Astrocyte (in vitro differentiated cells and primary cell): ENCODE results near the gene INTS6L. TPM values are rescaled to one million over a fixed set of nuclear protein-coding genes. Genes with fewer than 3 reads are reported as not detected.

Experiments
- DNase-seq: peaks from one replicate; pipeline ENCODE4 v3.0.0-alpha.2; 2010; ENCODE audit warnings: low read depth
- FAIRE-seq: peaks from 2 replicates; lab custom pipeline; 2011; peaks lifted over from hg19 to GRCh38; lab: Jason Lieb, UNC
- H2AFZ ChIP-seq: 2 replicates; pipeline ENCODE4 v1.6.0; 2012; ENCODE audit warnings: low read depth, low read length, inconsistent platforms
- H3K27ac ChIP-seq: 2 replicates; pipeline ENCODE4 v1.5.1; 2011; ENCODE audit warnings: low read depth, low read length, inconsistent platforms
- H3K27me3 ChIP-seq: 2 replicates; pipeline ENCODE4 v1.6.0; 2011; ENCODE audit warnings: low read length, inconsistent platforms; ENCODE audit not compliant: insufficient read depth
- H3K36me3 ChIP-seq: 2 replicates; pipeline ENCODE4 v1.5.1; 2011; ENCODE audit warnings: low read length, inconsistent platforms; ENCODE audit not compliant: insufficient read depth
- H3K4me1 ChIP-seq: 2 replicates; pipeline ENCODE4 v1.5.1; 2011; ENCODE audit warnings: low read length, inconsistent platforms; ENCODE audit not compliant: insufficient read depth
- H3K4me2 ChIP-seq: 2 replicates; pipeline ENCODE4 v1.6.0; 2012; ENCODE audit warnings: low read length, inconsistent platforms
- H3K4me3 ChIP-seq: 2 replicates; pipeline ENCODE4 v1.5.1; 2011; ENCODE audit warnings: low read depth, mild to moderate bottlenecking, low read length, inconsistent platforms; ENCODE audit not compliant: insufficient read depth
- H3K79me2 ChIP-seq: 2 replicates; pipeline ENCODE4 v1.6.0; 2012; ENCODE audit warnings: mild to moderate bottlenecking, low read length, inconsistent platforms; ENCODE audit not compliant: insufficient read depth
- H3K9ac ChIP-seq: 2 replicates; pipeline ENCODE4 v1.6.0; 2012; ENCODE audit warnings: mild to moderate bottlenecking, low read length, inconsistent platforms
- H3K9me3 ChIP-seq: 2 replicates; pipeline ENCODE4 v1.5.1; 2012; ENCODE audit warnings: low read depth, mild to moderate bottlenecking, low read length, inconsistent platforms; ENCODE audit not compliant: insufficient read depth
- H4K20me1 ChIP-seq: 2 replicates; pipeline ENCODE4 v1.6.0; 2012; ENCODE audit warnings: low read length, inconsistent platforms; ENCODE audit not compliant: insufficient read depth
- H3K27ac Mint-ChIP-seq: one replicate; pipeline ENCODE4 v1.8.0; 2021; ENCODE audit warnings: mild to moderate bottlenecking, mixed read lengths; ENCODE audit not compliant: unreplicated experiment
- H3K27me3 Mint-ChIP-seq: one replicate; pipeline ENCODE4 v1.8.0; 2021; ENCODE audit warnings: low read depth, mixed read lengths; ENCODE audit not compliant: unreplicated experiment
- H3K36me3 Mint-ChIP-seq: one replicate; pipeline ENCODE4 v1.8.0; 2021; ENCODE audit warnings: low read depth, mixed read lengths; ENCODE audit not compliant: unreplicated experiment
- H3K4me1 Mint-ChIP-seq: one replicate; pipeline ENCODE4 v1.8.0; 2021; ENCODE audit warnings: low read depth, mixed read lengths; ENCODE audit not compliant: unreplicated experiment
- H3K4me3 Mint-ChIP-seq: one replicate; pipeline ENCODE4 v1.8.0; 2021; ENCODE audit warnings: mild to moderate bottlenecking, moderate library complexity, mixed read lengths; ENCODE audit not compliant: unreplicated experiment
- H3K9me3 Mint-ChIP-seq: one replicate; pipeline ENCODE4 v1.8.0; 2021; ENCODE audit warnings: mild to moderate bottlenecking, mixed read lengths; ENCODE audit not compliant: unreplicated experiment
- EZH2 ChIP-seq: IDR thresholded peaks from 2 replicates; pipeline ENCODE4 v1.6.1; 2012; ENCODE audit warnings: mild to moderate bottlenecking, low read length, inconsistent platforms; ENCODE audit not compliant: insufficient read depth
- total RNA-seq: library from RNA; stranded (reverse); gene quantifications from 2 replicates; pipeline ENCODE4 v1.2.1, GENCODE V29; 2021
- TF ChIP-seq, protein P1 (sequence below): IDR thresholded peaks from 2 replicates; pipeline ENCODE4 v1.5.1; 2011; ENCODE audit warnings: low read depth, mild to moderate bottlenecking, inconsistent platforms, low read length, moderate library complexity; ENCODE audit not compliant: insufficient read depth

INTS6L gene
- total RNA-seq, 1 donor from 2014 or later: 7.5 TPM

DNA sequence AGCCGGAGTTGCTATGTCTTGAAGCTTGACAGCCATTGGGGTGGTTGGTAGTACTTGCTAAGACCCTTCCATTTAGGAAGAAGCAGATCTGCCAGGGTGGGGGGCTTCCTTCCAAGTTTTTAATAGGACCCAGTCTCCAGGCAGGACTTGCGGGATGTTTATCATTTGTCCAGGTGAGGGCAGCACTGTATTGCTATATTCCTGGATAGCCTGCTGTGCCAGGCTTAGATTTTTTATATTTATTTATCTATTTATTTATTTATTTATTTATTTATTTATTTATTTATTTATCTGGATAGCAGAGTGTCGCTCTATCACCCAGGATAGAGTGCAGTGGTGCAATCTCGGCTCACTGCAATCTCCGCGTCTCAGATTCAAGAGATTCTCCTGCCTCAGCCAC is 105.5 kb downstream of the INTS6L start:
- Histone ChIP-seq H2AFZ (no peak overlapping the region), H4K20me1 (no peaks in the 10 kb centered on the region), H3K9me3 (no peaks in the 10 kb centered on the region), H3K79me2 (no peaks in the 10 kb centered on the region), H3K27me3 (no peaks in the 10 kb centered on the region), H3K4me2 (no peak overlapping the region), H3K9ac (no peak overlapping the region), H3K27ac (no peak overlapping the region), H3K4me3 (no peak overlapping the region), H3K4me1 (no peaks in the 10 kb centered on the region), H3K36me3 (no peaks in the 10 kb centered on the region)
- Mint-ChIP-seq H3K9me3 (no peaks in the 10 kb centered on the region), H3K36me3 (no peaks in the 10 kb centered on the region), H3K4me1 (no peaks in the 10 kb centered on the region), H3K27me3 (peaks cover 2% of the 10 kb centered on the region), H3K4me3 (no peak overlapping the region), H3K27ac (no peak overlapping the region)
- no peak for TF ChIP-seq EZH2
- TF ChIP-seq, protein P1, sequence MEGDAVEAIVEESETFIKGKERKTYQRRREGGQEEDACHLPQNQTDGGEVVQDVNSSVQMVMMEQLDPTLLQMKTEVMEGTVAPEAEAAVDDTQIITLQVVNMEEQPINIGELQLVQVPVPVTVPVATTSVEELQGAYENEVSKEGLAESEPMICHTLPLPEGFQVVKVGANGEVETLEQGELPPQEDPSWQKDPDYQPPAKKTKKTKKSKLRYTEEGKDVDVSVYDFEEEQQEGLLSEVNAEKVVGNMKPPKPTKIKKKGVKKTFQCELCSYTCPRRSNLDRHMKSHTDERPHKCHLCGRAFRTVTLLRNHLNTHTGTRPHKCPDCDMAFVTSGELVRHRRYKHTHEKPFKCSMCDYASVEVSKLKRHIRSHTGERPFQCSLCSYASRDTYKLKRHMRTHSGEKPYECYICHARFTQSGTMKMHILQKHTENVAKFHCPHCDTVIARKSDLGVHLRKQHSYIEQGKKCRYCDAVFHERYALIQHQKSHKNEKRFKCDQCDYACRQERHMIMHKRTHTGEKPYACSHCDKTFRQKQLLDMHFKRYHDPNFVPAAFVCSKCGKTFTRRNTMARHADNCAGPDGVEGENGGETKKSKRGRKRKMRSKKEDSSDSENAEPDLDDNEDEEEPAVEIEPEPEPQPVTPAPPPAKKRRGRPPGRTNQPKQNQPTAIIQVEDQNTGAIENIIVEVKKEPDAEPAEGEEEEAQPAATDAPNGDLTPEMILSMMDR: no peak
- FAIRE-seq (no peak), DNase-seq (no peak)

DNA sequence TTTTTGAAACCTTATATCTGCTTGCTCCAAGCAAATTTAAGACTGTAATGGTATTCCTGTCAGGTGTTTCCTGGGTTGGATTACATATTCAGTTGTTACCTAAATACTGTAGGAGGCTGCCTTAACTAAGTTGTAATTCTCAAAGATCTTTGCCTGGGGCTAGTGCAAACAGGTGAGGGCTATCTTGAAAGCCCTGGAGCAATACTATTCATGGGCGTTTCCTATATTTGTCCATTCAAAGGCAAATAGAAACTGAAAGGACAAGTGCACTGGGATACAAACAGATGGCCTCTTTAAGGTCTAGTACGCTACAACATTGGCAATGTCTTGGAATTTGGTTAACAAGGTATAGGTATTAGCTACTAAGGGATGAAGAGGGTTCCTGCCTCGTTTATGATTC is 108.9 kb downstream of the INTS6L start:
- no peak overlapping the region for H3K9ac ChIP-seq
- no peaks in the 10 kb centered on the region for H4K20me1 ChIP-seq
- H3K27me3 Mint-ChIP-seq: peaks cover 7% of the 10 kb centered on the region
- no peaks in the 10 kb centered on the region for H3K9me3 Mint-ChIP-seq
- H3K9me3 ChIP-seq: no peaks in the 10 kb centered on the region
- no peaks in the 10 kb centered on the region for H3K4me1 ChIP-seq
- no peaks in the 10 kb centered on the region for H3K36me3 Mint-ChIP-seq
- H2AFZ ChIP-seq: no peak overlapping the region
- H3K4me1 Mint-ChIP-seq: no peaks in the 10 kb centered on the region
- no peaks in the 10 kb centered on the region for H3K79me2 ChIP-seq
- no peak overlapping the region for H3K4me3 ChIP-seq
- FAIRE-seq (no peak), DNase-seq (no peak)
- H3K27me3 ChIP-seq: no peaks in the 10 kb centered on the region
- no peak for TF ChIP-seq EZH2
- TF ChIP-seq, protein P1: no peak
- H3K4me2 ChIP-seq: no peak overlapping the region
- H3K4me3 Mint-ChIP-seq: no peak overlapping the region
- no peaks in the 10 kb centered on the region for H3K36me3 ChIP-seq
- no peak overlapping the region for H3K27ac ChIP-seq
- H3K27ac Mint-ChIP-seq: no peak overlapping the region

Other genes with a start within 250 kb of the INTS6L start
- not detected in 2 replicates for gene ETDC, start 211.2 kb upstream of the INTS6L start, total RNA-seq
- gene ZNF75D, start 176.6 kb upstream of the INTS6L start, total RNA-seq: 5.2 and 5.4 TPM in 2 replicates
- 6.6 and 6.8 TPM in 2 replicates for gene ZNF449, start 175.9 kb upstream of the INTS6L start, total RNA-seq
- 0.18 and 0.48 TPM in 2 replicates for gene SMIM10L2A, start 98.7 kb upstream of the INTS6L start, total RNA-seq
- gene CT45A1, start 193.0 kb downstream of the INTS6L start, total RNA-seq: not detected in 2 replicates
- gene CT45A3, start 247.5 kb downstream of the INTS6L start, total RNA-seq: not detected in 2 replicates